Midbrain (tissue), 1 donor: ENCODE data around the gene C1orf198.

Experiments
- DNase-seq: peaks from one replicate; lab custom pipeline; 2025; lab: John Stamatoyannopoulos, UW

C1orf198 gene

GRCh38 chr1:230867903-230868735, at the start of gene C1orf198:
C1orf198 (minus strand) TSS chr1:230868521; CDS start chr1:230868512, 9 bp downstream.
- peak; percentile 79 for DNase-seq

GRCh38 chr1:230917284-230918135, 49.2 kb upstream of the C1orf198 start:
- DNase-seq = peak; percentile 79

GRCh38 chr1:230916587-230917283, 48.4 kb upstream of the C1orf198 start:
- DNase-seq = no peak

- no peak for DNase-seq
Measured at GRCh38 chr1:230915078-230915477, 46.8 kb upstream of the C1orf198 start.

- no peak for DNase-seq
Measured at GRCh38 chr1:230913496-230913895, 45.2 kb upstream of the C1orf198 start.

- no peak for DNase-seq
Measured at GRCh38 chr1:230910755-230911117, 42.4 kb upstream of the C1orf198 start.

- DNase-seq = peak; percentile 84
Measured at GRCh38 chr1:230909974-230910754, 41.8 kb upstream of the C1orf198 start.

GRCh38 chr1:230907472-230908205, 39.3 kb upstream of the C1orf198 start:
- no peak for DNase-seq

- DNase-seq = peak; percentile 22
Measured at GRCh38 chr1:230906226-230906625, 37.9 kb upstream of the C1orf198 start.

- DNase-seq = peak; percentile 19
Measured at GRCh38 chr1:230905733-230906132, 37.4 kb upstream of the C1orf198 start.

GRCh38 chr1:230902349-230902923, 34.1 kb upstream of the C1orf198 start:
- no peak for DNase-seq

GRCh38 chr1:230901671-230902070, 33.4 kb upstream of the C1orf198 start:
- no peak for DNase-seq

- no peak for DNase-seq
Measured at GRCh38 chr1:230900984-230901383, 32.7 kb upstream of the C1orf198 start.

GRCh38 chr1:230899841-230900251, 31.5 kb upstream of the C1orf198 start:
- DNase-seq = no peak

GRCh38 chr1:230898748-230899147, 30.4 kb upstream of the C1orf198 start:
- DNase-seq = no peak

GRCh38 chr1:230898144-230898543, 29.8 kb upstream of the C1orf198 start:
- DNase-seq = no peak

GRCh38 chr1:230896779-230897178, 28.5 kb upstream of the C1orf198 start:
- DNase-seq = peak; percentile 18

- DNase-seq = no peak
Measured at GRCh38 chr1:230895452-230895851, 27.1 kb upstream of the C1orf198 start.

GRCh38 chr1:230894664-230895063, 26.3 kb upstream of the C1orf198 start:
- no peak for DNase-seq

- DNase-seq = no peak
Measured at GRCh38 chr1:230894032-230894431, 25.7 kb upstream of the C1orf198 start.
